Muscle layer of colon (tissue), 2 donors: ENCODE data around the gene NDUFB6.
"Not testable (repeated sequence)": the region's sequence is repeated elsewhere in the genome, so short reads cannot be mapped to it uniquely, and the experiment has no call there.

Experiments used
- H3K27ac ChIP-seq: one replicate; pipeline ENCODE4 v1.7.0; 2013; ENCODE audit warnings: low read depth, mild to moderate bottlenecking, low read length, moderate library complexity
- H3K27me3 ChIP-seq, 2 donors: one replicate each; pipeline ENCODE4 v1.7.0; 2013; ENCODE audit warnings: low read length in 2 of 2, mild to moderate bottlenecking in 2 of 2; ENCODE audit not compliant: insufficient read depth in 2 of 2, control insufficient read depth in 1 of 2
- H3K36me3 ChIP-seq: one replicate; pipeline ENCODE4 v1.7.0; 2013; ENCODE audit warnings: mild to moderate bottlenecking, low read length; ENCODE audit not compliant: insufficient read depth
- H3K4me1 ChIP-seq: one replicate; pipeline ENCODE4 v1.7.0; 2013; ENCODE audit warnings: mild to moderate bottlenecking, low read length; ENCODE audit not compliant: insufficient read depth
- H3K4me3 ChIP-seq, 2 donors: one replicate each; pipeline ENCODE4 v1.7.0; 2013; ENCODE audit warnings: low read length in 2 of 2, low read depth in 1 of 2, mild to moderate bottlenecking in 1 of 2, moderate library complexity in 1 of 2
- H3K9ac ChIP-seq: one replicate; pipeline ENCODE4 v1.7.0; 2013; ENCODE audit warnings: low read length
- H3K9me3 ChIP-seq: one replicate; pipeline ENCODE4 v1.7.0; 2013; ENCODE audit warnings: mild to moderate bottlenecking, low read length
- donor health status: abdominal sarcoma.
- donor health status: Adenocarcinoma of cecum.

NDUFB6 gene

DNA sequence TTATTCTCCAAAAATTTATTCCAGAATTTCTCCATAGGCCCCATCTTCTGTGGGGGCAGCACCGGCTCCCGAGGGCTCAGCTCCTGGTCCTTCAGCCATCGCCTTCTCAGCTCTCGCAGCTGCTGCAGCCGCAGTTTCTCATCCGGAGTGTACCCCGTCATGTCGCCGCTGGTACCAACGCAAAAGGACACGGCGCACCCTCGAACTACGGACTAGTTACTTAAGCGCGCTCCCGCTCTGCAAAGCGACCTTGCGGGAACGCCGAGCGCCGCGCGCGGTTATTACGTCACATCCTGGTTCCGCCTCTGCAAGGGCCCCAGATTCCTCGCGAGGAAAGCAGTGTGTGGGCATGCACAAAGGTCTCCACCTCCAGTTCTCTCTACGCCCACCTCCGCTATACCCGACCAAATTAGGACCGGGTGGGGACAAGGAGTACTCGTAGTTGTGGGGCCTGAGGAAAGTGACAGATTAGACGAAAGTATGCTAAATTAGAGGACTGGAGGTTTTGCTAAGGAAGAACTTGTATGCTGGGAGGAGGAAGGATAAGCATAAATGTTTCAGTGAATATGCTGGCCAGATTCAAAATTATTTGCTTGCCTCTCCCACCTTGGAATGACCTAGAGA, at the start of gene NDUFB6:
Gene NDUFB6 (minus strand): TSS at position 260 of the 624 bp plus-strand sequence. CDS start 99 bp downstream, at position 161.
- Histone ChIP-seq H3K36me3 (peaks cover 3% of the 10 kb centered on the region), H3K4me1 (peaks cover 10% of the 10 kb centered on the region), H3K9ac (peak within 1 kb of the TSS; percentile 93), H3K27me3 (no peaks in the 10 kb centered on the region), H3K9me3 (no peaks in the 10 kb centered on the region), H3K27ac (peak within 1 kb of the TSS; percentile 95), H3K4me3 (peak within 1 kb of the TSS; percentile 96 to 97)

DNA sequence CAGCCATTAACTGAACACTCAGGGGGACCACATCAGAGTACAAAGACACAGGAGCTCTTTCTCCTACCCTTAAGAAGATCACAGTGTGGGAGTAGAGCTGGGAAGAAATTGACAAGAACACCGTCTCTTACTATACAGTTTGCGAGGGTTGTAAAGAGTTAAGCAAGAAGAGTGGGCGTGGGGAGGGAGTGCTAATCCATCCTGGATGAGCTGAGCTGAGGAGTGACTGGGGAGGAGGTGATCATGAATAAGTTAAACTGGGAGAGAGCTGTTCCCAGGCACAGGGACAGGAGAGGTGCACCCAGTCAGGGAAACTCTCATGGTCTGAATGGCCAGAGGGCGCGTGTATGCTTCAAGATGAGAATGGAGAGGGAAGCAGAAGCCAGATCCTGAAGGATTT, 45.3 kb upstream of the NDUFB6 start:
- Histone ChIP-seq H3K4me3 (no peak overlapping the region), H3K36me3 (no peaks in the 10 kb centered on the region), H3K27me3 (no peaks in the 10 kb centered on the region), H3K27ac (no peak overlapping the region), H3K9me3 (no peaks in the 10 kb centered on the region), H3K9ac (no peak overlapping the region), H3K4me1 (no peaks in the 10 kb centered on the region)

DNA sequence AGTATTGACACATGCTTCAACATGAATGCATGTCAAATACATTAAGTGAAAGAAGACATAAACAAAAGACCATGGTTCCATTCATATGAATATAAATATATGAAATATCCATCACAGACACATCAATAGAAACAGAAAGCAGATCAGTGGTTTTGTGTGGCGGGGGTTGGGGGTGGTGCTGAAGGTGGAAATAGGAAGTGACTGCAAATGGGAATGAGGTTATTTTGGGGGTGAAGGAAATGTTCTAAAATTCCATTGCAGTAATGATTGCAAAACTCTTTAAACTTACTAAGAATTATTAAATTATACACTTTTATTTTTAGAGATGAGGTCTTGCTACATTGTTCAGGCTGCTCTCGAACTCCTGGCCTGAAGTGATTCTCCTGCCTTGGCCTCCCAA, 33.9 kb upstream of the NDUFB6 start:
- H3K36me3 ChIP-seq: no peaks in the 10 kb centered on the region
- no peak overlapping the region for H3K4me3 ChIP-seq
- no peaks in the 10 kb centered on the region for H3K4me1 ChIP-seq
- H3K27me3 ChIP-seq: no peaks in the 10 kb centered on the region
- no peak overlapping the region for H3K27ac ChIP-seq
- no peak overlapping the region for H3K9ac ChIP-seq
- no peaks in the 10 kb centered on the region for H3K9me3 ChIP-seq

DNA sequence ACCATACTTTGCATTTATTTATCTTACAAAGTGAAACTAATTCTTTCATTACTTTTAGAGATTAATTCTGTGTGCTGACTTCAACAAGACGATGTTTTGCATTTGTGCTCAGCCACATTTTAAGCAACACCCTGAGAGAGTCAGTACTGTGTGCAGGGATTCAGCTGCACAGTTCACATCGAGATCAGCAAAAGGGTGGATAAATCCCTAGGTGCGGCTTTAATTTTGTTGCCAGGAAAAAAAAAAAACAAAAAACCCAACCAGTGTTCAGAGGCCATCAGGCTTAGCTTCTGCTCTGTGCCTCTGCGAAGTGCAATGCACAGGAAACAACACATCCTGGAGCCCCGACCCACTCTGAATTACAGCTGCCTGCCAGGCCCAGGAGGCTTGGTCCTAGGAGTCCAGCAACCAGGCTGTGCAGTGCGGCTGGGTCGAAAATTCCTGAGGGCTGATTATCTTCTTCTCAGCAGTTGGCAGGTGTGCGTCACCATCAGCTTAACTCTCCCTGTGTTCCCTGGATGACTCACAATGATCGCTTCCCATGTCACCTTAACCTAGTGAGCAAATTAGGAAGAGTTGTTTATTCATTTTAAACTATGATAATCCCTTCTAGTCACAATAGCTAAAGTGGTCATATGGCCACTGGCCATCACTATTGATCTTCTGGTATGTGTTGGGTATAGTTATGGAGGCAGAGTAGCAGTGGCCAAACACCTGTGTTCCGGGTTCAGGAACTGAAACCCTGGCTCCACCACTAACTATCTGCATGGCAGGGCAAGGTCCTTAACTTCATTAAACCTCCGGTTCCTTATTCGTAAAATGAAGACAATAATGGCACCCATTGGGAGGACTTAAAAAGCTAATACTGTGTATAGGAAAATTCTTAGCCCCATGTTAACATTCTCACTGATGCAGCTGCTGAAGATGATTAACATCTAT, 31.2 kb upstream of the NDUFB6 start:
- no peaks in the 10 kb centered on the region for H3K36me3 ChIP-seq
- H3K27ac ChIP-seq: no peak overlapping the region
- H3K9ac ChIP-seq: no peak overlapping the region
- H3K27me3 ChIP-seq: no peaks in the 10 kb centered on the region
- H3K4me1 ChIP-seq: no peaks in the 10 kb centered on the region
- H3K9me3 ChIP-seq: no peaks in the 10 kb centered on the region
- H3K4me3 ChIP-seq: no peak overlapping the region

DNA sequence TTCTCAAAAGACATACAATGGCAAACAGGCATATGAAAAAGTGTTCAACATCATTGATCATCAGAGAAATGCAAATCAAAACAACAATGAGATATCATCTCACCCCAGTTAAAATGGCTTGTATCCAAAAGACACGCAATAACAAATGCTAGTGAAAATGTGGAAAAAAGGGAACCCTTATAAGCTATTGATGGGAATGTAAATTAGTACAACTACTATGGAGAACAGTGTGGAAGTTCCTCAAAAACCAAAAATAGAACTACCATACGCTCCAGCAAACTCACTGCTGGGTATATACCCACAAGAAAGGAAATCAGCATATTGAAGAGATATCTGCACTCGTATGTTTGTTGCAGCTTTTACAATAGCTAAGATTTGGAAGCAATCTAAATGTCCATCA, 26.1 kb upstream of the NDUFB6 start:
- not testable (repeated sequence) for H3K27ac ChIP-seq, H3K9me3 ChIP-seq, H3K4me3 ChIP-seq, H3K36me3 ChIP-seq, H3K27me3 ChIP-seq, H3K4me1 ChIP-seq, H3K9ac ChIP-seq

DNA sequence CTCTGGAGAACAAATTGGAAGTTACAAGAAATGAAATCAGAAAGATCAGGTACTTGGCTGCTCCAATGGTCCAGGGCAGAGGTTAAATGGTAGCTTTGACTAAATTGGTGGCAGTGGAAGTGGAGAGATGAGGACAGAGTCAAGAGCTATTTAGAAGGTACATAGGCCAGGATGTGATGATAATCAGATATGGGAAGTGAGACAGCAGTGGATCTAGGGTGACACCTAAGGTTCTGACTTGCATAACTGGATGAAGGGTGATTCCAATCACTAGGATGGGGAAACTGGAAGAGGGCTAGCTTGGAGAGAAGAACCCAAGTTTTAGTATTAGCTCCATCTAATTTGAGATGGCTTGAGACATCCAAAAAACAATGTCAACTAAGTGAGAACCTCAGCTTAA, 24.0 kb upstream of the NDUFB6 start:
- H3K36me3 ChIP-seq: no peaks in the 10 kb centered on the region
- no peak overlapping the region for H3K4me3 ChIP-seq
- no peaks in the 10 kb centered on the region for H3K9me3 ChIP-seq
- H3K27me3 ChIP-seq: no peaks in the 10 kb centered on the region
- H3K27ac ChIP-seq: no peak overlapping the region
- H3K9ac ChIP-seq: no peak overlapping the region
- no peaks in the 10 kb centered on the region for H3K4me1 ChIP-seq

DNA sequence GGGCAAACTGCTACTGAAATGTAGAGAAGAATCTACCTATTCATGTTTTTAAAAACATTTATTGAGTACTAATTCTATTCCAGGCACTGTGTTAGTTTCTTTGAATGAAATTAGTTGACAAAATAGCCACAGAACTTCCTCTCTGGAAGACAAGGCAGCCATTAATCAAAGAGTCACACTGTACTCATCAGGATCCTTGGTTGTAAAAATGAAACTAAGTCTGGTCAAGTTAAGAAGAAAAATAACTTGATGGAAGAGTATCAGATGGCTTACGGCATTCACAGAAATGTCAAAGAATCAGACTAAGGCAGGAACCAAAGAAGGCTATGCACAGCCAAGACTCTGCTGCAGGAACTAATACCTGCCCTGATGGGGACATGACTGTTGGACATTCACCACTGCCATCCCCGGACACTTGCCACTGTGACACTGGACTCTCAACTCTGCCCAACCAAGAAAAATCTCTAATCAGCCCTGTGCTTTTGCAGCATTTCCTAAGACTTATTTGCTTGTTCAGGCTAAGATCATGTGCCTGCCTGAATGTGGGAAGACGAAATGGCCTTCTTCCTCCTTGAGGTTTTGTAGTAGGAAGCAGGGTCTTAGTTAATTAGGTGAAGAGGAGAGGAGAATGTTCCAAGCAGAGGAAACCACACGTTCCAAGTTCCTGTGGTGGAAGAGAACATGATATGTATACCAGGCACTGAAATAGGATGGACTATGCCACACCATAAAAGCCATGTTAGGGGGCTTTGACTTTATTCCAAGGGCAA, 23.3 kb upstream of the NDUFB6 start:
- H3K27me3 ChIP-seq: no peaks in the 10 kb centered on the region
- no peaks in the 10 kb centered on the region for H3K4me1 ChIP-seq
- no peaks in the 10 kb centered on the region for H3K9me3 ChIP-seq
- no peak overlapping the region for H3K27ac ChIP-seq
- no peak overlapping the region for H3K4me3 ChIP-seq
- H3K9ac ChIP-seq: no peak overlapping the region
- no peaks in the 10 kb centered on the region for H3K36me3 ChIP-seq

DNA sequence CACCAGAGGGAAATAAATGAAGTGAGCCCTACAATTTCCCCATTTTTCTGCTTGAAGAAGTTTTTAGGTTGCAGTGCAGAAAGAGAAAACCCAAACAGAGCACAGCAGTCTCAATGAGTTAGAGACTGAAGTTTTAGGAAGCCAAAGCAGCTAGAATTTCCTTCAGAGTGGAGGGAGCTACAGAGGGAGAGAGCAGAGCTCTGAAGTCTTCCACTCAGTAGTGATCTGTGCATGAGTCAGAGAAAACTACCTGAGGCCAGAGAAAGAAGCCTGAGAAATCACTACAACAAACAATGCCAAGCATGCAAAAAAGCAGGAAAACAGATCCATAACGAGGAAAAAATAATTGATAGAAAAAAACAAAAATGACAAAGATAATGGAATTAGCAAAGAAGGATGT, 17.9 kb upstream of the NDUFB6 start:
- no peaks in the 10 kb centered on the region for H3K36me3 ChIP-seq
- H3K27ac ChIP-seq: no peak overlapping the region
- H3K27me3 ChIP-seq: no peaks in the 10 kb centered on the region
- H3K4me3 ChIP-seq: no peak overlapping the region
- no peak overlapping the region for H3K9ac ChIP-seq
- H3K4me1 ChIP-seq: no peaks in the 10 kb centered on the region
- H3K9me3 ChIP-seq: no peaks in the 10 kb centered on the region

DNA sequence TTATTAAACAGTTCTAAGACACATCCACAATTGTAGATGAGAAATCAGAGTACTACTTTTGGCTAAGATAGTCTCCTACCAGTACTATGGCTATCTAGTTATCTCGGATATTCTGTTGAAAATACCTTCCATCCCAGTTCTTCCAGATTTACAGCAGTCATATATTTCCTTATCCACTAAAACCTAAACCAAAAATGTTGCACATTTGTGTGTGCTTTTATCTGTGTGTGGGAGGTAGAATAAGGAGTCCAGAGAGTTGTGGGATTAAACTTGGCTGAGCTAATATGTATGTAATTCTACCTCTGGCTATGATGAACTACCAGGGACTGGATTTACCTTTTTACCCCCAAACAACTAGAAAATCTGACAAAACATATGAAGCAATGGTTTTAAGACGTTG, 17.5 kb upstream of the NDUFB6 start:
- Histone ChIP-seq H3K4me1 (no peaks in the 10 kb centered on the region), H3K27me3 (no peaks in the 10 kb centered on the region), H3K4me3 (no peak overlapping the region), H3K27ac (no peak overlapping the region), H3K9me3 (no peaks in the 10 kb centered on the region), H3K9ac (no peak overlapping the region), H3K36me3 (no peaks in the 10 kb centered on the region)

DNA sequence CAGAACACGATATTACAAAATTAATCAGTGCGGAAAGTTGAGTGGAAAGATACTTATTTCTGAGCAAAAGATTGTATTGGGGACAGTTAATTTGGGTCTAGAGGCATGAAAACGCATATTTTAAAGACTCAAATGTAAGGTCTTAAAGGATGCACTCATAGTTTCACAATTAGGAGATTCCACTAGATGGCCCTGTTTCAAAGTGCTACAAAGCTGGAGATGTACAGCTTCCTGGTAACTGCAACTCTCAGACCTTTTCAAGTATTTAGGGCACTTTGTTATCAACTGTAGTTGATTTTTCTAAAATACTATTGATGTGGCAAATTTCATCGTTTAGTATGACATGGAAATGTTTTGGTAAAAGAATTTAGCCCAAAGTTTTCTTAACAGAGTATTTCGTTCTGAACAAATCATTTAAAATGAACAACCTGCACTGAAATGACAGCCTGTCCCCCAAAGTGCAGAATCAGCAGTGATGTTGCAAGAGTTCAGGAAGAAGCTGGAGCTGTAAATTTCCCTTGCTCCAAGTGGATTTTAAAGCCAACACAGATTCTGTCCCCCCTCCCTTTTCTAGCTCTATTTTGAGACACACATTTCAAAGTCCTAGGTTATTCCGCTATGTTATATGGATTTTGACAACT, 16.2 kb upstream of the NDUFB6 start:
- Histone ChIP-seq H3K27me3 (no peaks in the 10 kb centered on the region), H3K27ac (no peak overlapping the region), H3K9me3 (no peaks in the 10 kb centered on the region), H3K4me1 (no peaks in the 10 kb centered on the region), H3K4me3 (no peak overlapping the region), H3K9ac (no peak overlapping the region), H3K36me3 (no peaks in the 10 kb centered on the region)

DNA sequence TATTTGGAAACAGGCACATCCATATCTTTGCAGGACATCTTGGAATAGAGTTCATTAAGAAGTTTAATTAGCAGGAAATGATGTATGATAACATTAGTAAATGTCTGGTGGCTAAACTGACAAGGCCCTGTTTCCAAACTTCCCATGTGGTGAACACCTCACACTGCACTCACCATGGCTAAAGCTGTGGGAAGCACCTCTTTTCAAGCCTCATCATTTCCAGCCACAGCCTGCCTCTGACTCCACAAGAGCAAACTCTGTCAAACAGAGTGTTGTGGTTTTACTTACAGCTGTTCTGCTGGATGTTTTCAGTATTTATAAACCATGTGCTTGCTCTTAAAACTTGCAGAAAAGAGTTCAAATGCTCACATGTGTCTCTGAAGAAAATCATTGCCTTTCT, 14.9 kb upstream of the NDUFB6 start:
- Histone ChIP-seq H3K9ac (no peak overlapping the region), H3K27ac (no peak overlapping the region), H3K9me3 (no peaks in the 10 kb centered on the region), H3K4me1 (no peaks in the 10 kb centered on the region), H3K27me3 (no peaks in the 10 kb centered on the region), H3K4me3 (no peak overlapping the region), H3K36me3 (no peaks in the 10 kb centered on the region)
